Endothelial cell of umbilical vein (primary cell): ENCODE data around the gene OR1J1.

Source experiments
- CTCF ChIP-seq, 2 donors: IDR thresholded peaks; 1 replicate in 1 of 2; 2 replicates in 1 of 2; pipeline ENCODE4 v1.5.1; 2011; ENCODE audit warnings: low read length in 2 of 2, mild to moderate bottlenecking in 2 of 2, moderate library complexity in 2 of 2, control low read depth in 1 of 2, inconsistent platforms in 1 of 2, low read depth in 1 of 2; ENCODE audit not compliant: insufficient read depth in 1 of 2; ENCODE audit errors: extremely low read depth in 1 of 2
- EZH2 ChIP-seq: IDR thresholded peaks from 2 replicates; pipeline ENCODE4 v1.6.1; 2012; ENCODE audit warnings: borderline replicate concordance, low read depth, mild to moderate bottlenecking, moderate library complexity, low read length, inconsistent platforms; ENCODE audit not compliant: severe bottlenecking
- POLR2AphosphoS5 ChIP-seq: IDR thresholded peaks from 2 replicates; pipeline ENCODE4 v1.6.1; 2012; ENCODE audit warnings: low read depth, mild to moderate bottlenecking, control low read depth, low read length, moderate library complexity; ENCODE audit not compliant: insufficient read depth

GRCh38 chr9:122519376-122519775 lies 41.6 kb upstream of the OR1J1 start:
- no peak for TF ChIP-seq CTCF (IDR thresholded peaks at IDR 0.05; ENCODE audit: extremely low read depth in 1 of 2, insufficient read depth in 1 of 2, low read depth in 1 of 2, low read length in 2 of 2)
- TF ChIP-seq POLR2AphosphoS5 = no peak
- no peak for TF ChIP-seq EZH2
